ENCODE results near the gene PSG2. TPM values are rescaled to one million over a fixed set of nuclear protein-coding genes. Genes with fewer than 3 reads are reported as not detected.
"Not testable (repeated sequence)": the region's sequence is repeated elsewhere in the genome, so short reads cannot be mapped to it uniquely, and the experiment has no call there.

The PSG2 gene
- polyA plus RNA-seq, 6 donors from 2014 or later: not detected

- H3K27ac Mint-ChIP-seq; ATAC-seq (ENCODE audit: low read depth in 2 of 2); H3K27me3 Mint-ChIP-seq; H3K4me3 Mint-ChIP-seq; H3K4me1 Mint-ChIP-seq; DNase-seq: not testable (repeated sequence)
- Mint-ChIP-seq H3K36me3 (peaks cover 15% of the 10 kb centered on the region in 2 donors), H3K9me3 (peaks cover 9 to 73% (median 34%) of the 10 kb centered on the region in 7 donors)
Measured at GRCh38 chr19:43104215-43104850, 21.8 kb upstream of the PSG2 start.

- Mint-ChIP-seq H3K27me3 (no peaks in the 10 kb centered on the region), H3K36me3 (peaks cover 15% of the 10 kb centered on the region in 2 donors), H3K27ac (no peak overlapping the region), H3K4me1 (no peaks in the 10 kb centered on the region), H3K9me3 (peaks cover 9 to 76% (median 34%) of the 10 kb centered on the region in 7 donors), H3K4me3 (no peak overlapping the region)
- DNase-seq (no peak), ATAC-seq (ENCODE audit: low read depth in 2 of 2) (no peak)
Measured at GRCh38 chr19:43101950-43102349, 19.4 kb upstream of the PSG2 start.

GRCh38 chr19:43098416-43098815 is 15.9 kb upstream of the PSG2 start:
- peaks cover 0 to 41% (median 13%) of the 10 kb centered on the region in 7 donors for H3K9me3 Mint-ChIP-seq
- not testable (repeated sequence) for H3K27me3 Mint-ChIP-seq; ATAC-seq (ENCODE audit: low read depth in 2 of 2); DNase-seq; H3K4me3 Mint-ChIP-seq; H3K36me3 Mint-ChIP-seq; H3K4me1 Mint-ChIP-seq; H3K27ac Mint-ChIP-seq

GRCh38 chr19:43087702-43088340 is 5.3 kb upstream of the PSG2 start:
- H3K36me3 Mint-ChIP-seq; H3K4me1 Mint-ChIP-seq; H3K27ac Mint-ChIP-seq; DNase-seq; H3K4me3 Mint-ChIP-seq; ATAC-seq (ENCODE audit: low read depth in 2 of 2); H3K9me3 Mint-ChIP-seq: not testable (repeated sequence)
- peaks cover 20 to 48% (median 46%) of the 10 kb centered on the region in 3 donors for H3K27me3 Mint-ChIP-seq

GRCh38 chr19:43085796-43086530 is 3.5 kb upstream of the PSG2 start:
- H3K27me3 Mint-ChIP-seq: peaks cover 11 to 36% (median 31%) of the 10 kb centered on the region in 3 donors
- not testable (repeated sequence) for H3K4me3 Mint-ChIP-seq; ATAC-seq (ENCODE audit: low read depth in 2 of 2); H3K9me3 Mint-ChIP-seq; H3K27ac Mint-ChIP-seq; DNase-seq; H3K4me1 Mint-ChIP-seq; H3K36me3 Mint-ChIP-seq

- H3K27me3 Mint-ChIP-seq: peaks cover 11 to 32% (median 30%) of the 10 kb centered on the region in 3 donors
- not testable (repeated sequence) for ATAC-seq (ENCODE audit: low read depth in 2 of 2); H3K27ac Mint-ChIP-seq; H3K36me3 Mint-ChIP-seq; H3K9me3 Mint-ChIP-seq; DNase-seq; H3K4me1 Mint-ChIP-seq; H3K4me3 Mint-ChIP-seq
Measured at GRCh38 chr19:43084196-43084832, 1.8 kb upstream of the PSG2 start.

- H3K4me3 Mint-ChIP-seq; H3K4me1 Mint-ChIP-seq; ATAC-seq (ENCODE audit: low read depth in 2 of 2); DNase-seq; H3K36me3 Mint-ChIP-seq; H3K9me3 Mint-ChIP-seq: not testable (repeated sequence)
- Mint-ChIP-seq H3K27me3 (peaks cover 11 to 32% (median 26%) of the 10 kb centered on the region in 3 donors), H3K27ac (peak overlapping the region in 1 of 6 donors; percentile 71)
Measured at GRCh38 chr19:43083721-43084120, 1.2 kb upstream of the PSG2 start.

- peaks cover 0 to 2% (median 0%) of the 10 kb centered on the region in 7 donors for H3K9me3 Mint-ChIP-seq
- DNase-seq (no peak), ATAC-seq (ENCODE audit: low read depth in 2 of 2) (no peak)
- H3K27me3 Mint-ChIP-seq: peaks cover 4 to 12% (median 9%) of the 10 kb centered on the region in 3 donors
- no peaks in the 10 kb centered on the region for H3K4me1 Mint-ChIP-seq
- no peak overlapping the region for H3K27ac Mint-ChIP-seq
- no peaks in the 10 kb centered on the region for H3K36me3 Mint-ChIP-seq
- H3K4me3 Mint-ChIP-seq: no peak overlapping the region
Measured at GRCh38 chr19:43078311-43078710, 4.2 kb downstream of the PSG2 start.

GRCh38 chr19:43077881-43078280 is 4.6 kb downstream of the PSG2 start:
- not testable (repeated sequence) for ATAC-seq (ENCODE audit: low read depth in 2 of 2); H3K36me3 Mint-ChIP-seq; H3K4me3 Mint-ChIP-seq; H3K9me3 Mint-ChIP-seq; DNase-seq; H3K27ac Mint-ChIP-seq; H3K4me1 Mint-ChIP-seq
- peaks cover 4 to 12% (median 4%) of the 10 kb centered on the region in 3 donors for H3K27me3 Mint-ChIP-seq

GRCh38 chr19:43062418-43062817 is 20.1 kb downstream of the PSG2 start:
- not testable (repeated sequence) for H3K27ac Mint-ChIP-seq; H3K4me1 Mint-ChIP-seq; DNase-seq; H3K36me3 Mint-ChIP-seq; ATAC-seq (ENCODE audit: low read depth in 2 of 2); H3K4me3 Mint-ChIP-seq
- peaks cover 16 to 41% (median 30%) of the 10 kb centered on the region in 3 donors for H3K27me3 Mint-ChIP-seq
- H3K9me3 Mint-ChIP-seq: peaks cover 0 to 11% (median 6%) of the 10 kb centered on the region in 7 donors

GRCh38 chr19:43061326-43061725 is 21.2 kb downstream of the PSG2 start:
- not testable (repeated sequence) for ATAC-seq (ENCODE audit: low read depth in 2 of 2); H3K27ac Mint-ChIP-seq; DNase-seq; H3K36me3 Mint-ChIP-seq; H3K4me1 Mint-ChIP-seq; H3K4me3 Mint-ChIP-seq
- Mint-ChIP-seq H3K27me3 (peaks cover 13 to 30% (median 20%) of the 10 kb centered on the region in 3 donors), H3K9me3 (peaks cover 0 to 22% (median 13%) of the 10 kb centered on the region in 7 donors)

- ATAC-seq (ENCODE audit: low read depth in 2 of 2); H3K36me3 Mint-ChIP-seq; H3K4me3 Mint-ChIP-seq; H3K4me1 Mint-ChIP-seq; H3K27ac Mint-ChIP-seq; DNase-seq: not testable (repeated sequence)
- Mint-ChIP-seq H3K27me3 (peaks cover 11 to 22% (median 13%) of the 10 kb centered on the region in 3 donors), H3K9me3 (peaks cover 0 to 31% (median 22%) of the 10 kb centered on the region in 7 donors)
Measured at GRCh38 chr19:43060254-43060653, 22.2 kb downstream of the PSG2 start.

- not testable (repeated sequence) for ATAC-seq (ENCODE audit: low read depth in 2 of 2); H3K4me3 Mint-ChIP-seq; H3K36me3 Mint-ChIP-seq; H3K4me1 Mint-ChIP-seq; DNase-seq; H3K27ac Mint-ChIP-seq
- peaks cover 11 to 22% (median 13%) of the 10 kb centered on the region in 3 donors for H3K27me3 Mint-ChIP-seq
- H3K9me3 Mint-ChIP-seq: peaks cover 0 to 38% (median 28%) of the 10 kb centered on the region in 7 donors
Measured at GRCh38 chr19:43059482-43059881, 23.0 kb downstream of the PSG2 start.
